Lung (tissue), 12 donors: ENCODE measurements around the gene GLRA1. TPM values are rescaled to one million over a fixed set of nuclear protein-coding genes. Genes with fewer than 3 reads are reported as not detected.
A peak's percentile ranks its signal among the peaks of the same experiment; 100 is the strongest.

ENCODE experiments used
- ATAC-seq: fragments of 200-7000 bp; cut with Tn5 transposase; one replicate; pipeline ENCODE4 v1.9.1; 2020; ENCODE audit warnings: moderate number of reproducible peaks; ENCODE audit not compliant: insufficient read depth, low FRiP score
- DNase-seq, 3 donors: peaks; one replicate each; pipeline ENCODE4 v3.0.0-alpha.2; 2013 to 2017
- H3K27ac ChIP-seq, 2 donors: one replicate each; pipeline ENCODE4 v1.5.1; 2013; ENCODE audit warnings: mild to moderate bottlenecking in 2 of 2, moderate library complexity in 2 of 2, control low read depth in 1 of 2, inconsistent platforms in 1 of 2, low read depth in 1 of 2, low read length in 1 of 2
- H3K27me3 ChIP-seq, 3 donors: one replicate each; pipeline ENCODE4 v1.5.1; 2013; ENCODE audit warnings: low read length in 2 of 3; ENCODE audit not compliant: control insufficient read depth in 3 of 3, insufficient read depth in 3 of 3
- H3K36me3 ChIP-seq, 4 donors: one replicate each; pipeline ENCODE4 v1.5.1; 2013; ENCODE audit warnings: low read length in 4 of 4, mild to moderate bottlenecking in 1 of 4, moderate library complexity in 1 of 4; ENCODE audit not compliant: control insufficient read depth in 4 of 4, insufficient read depth in 4 of 4
- H3K4me1 ChIP-seq, 5 donors: one replicate each; pipeline ENCODE4 v1.5.1; 2013; ENCODE audit warnings: low read length in 5 of 5, mild to moderate bottlenecking in 2 of 5, moderate library complexity in 1 of 5; ENCODE audit not compliant: control insufficient read depth in 5 of 5, insufficient read depth in 5 of 5
- H3K4me3 ChIP-seq: one replicate; pipeline ENCODE4 v1.5.1; 2013; ENCODE audit warnings: mild to moderate bottlenecking, control low read depth, moderate library complexity
- H3K9ac ChIP-seq, 2 donors: one replicate each; pipeline ENCODE4 v1.5.1; 2013; ENCODE audit warnings: low read length in 2 of 2, control low read depth in 1 of 2; ENCODE audit not compliant: insufficient read depth in 1 of 2
- H3K9me3 ChIP-seq, 4 donors: one replicate each; pipeline ENCODE4 v1.5.1; 2013; ENCODE audit warnings: low read length in 3 of 4, mild to moderate bottlenecking in 1 of 4, moderate library complexity in 1 of 4; ENCODE audit not compliant: control insufficient read depth in 4 of 4, insufficient read depth in 3 of 4
- WGBS, 2 donors: extraction: QIAGEN DNeasy Blood & Tissue Kit; methylation state at CpG; one replicate each; pipeline ENCODE4 v1.1.7; 2013; 5-methylcytosine and 5-hydroxymethylcytosine counted together
- polyA plus RNA-seq, 2 donors: library from polyadenylated mRNA; stranded (reverse); fragments of 200-250 nt; gene quantifications; one replicate each; pipeline ENCODE4 v1.2.1, GENCODE V29; 2013
- total RNA-seq, 2 donors: library from RNA; depleted of rRNA in 1 of 2; stranded (reverse); fragments of >200 nt in 1 of 2; gene quantifications; one replicate each; pipeline ENCODE4 v1.2.1, GENCODE V29; 2014 to 2021
- TF ChIP-seq, protein P1 (sequence below): IDR thresholded peaks from 2 replicates; pipeline ENCODE4 v1.5.1; 2012; ENCODE audit warnings: mild to moderate bottlenecking; ENCODE audit errors: control extremely low read depth, extremely low read depth
- donor health status: control.
- donor health status: control.
- donor health status: Bipolar disorder and iron deficiency.
- donor health status: healthy.
- donor health status: DM: yes; HTN: yes; CAD: no.

The GLRA1 gene
- total and polyA plus RNA-seq, 4 donors: not detected

GRCh38 chr5:151829370-151829769 is 95.3 kb downstream of the GLRA1 start:
- Histone ChIP-seq H3K27me3 (no peaks in the 10 kb centered on the region), H3K9ac (no peak overlapping the region), H3K9me3 (peaks cover 0 to 7% (median 0%) of the 10 kb centered on the region in 4 donors), H3K4me3 (no peak overlapping the region), H3K27ac (no peak overlapping the region), H3K36me3 (peaks cover 0 to 2% (median 0%) of the 10 kb centered on the region in 4 donors), H3K4me1 (peaks cover 0 to 5% (median 0%) of the 10 kb centered on the region in 5 donors)
- ATAC-seq (no peak), DNase-seq (no peak)
- 86 to 93% methylated on average over 1 of the region's 1 CpG for WGBS, 2 donors
- TF ChIP-seq, protein P1, sequence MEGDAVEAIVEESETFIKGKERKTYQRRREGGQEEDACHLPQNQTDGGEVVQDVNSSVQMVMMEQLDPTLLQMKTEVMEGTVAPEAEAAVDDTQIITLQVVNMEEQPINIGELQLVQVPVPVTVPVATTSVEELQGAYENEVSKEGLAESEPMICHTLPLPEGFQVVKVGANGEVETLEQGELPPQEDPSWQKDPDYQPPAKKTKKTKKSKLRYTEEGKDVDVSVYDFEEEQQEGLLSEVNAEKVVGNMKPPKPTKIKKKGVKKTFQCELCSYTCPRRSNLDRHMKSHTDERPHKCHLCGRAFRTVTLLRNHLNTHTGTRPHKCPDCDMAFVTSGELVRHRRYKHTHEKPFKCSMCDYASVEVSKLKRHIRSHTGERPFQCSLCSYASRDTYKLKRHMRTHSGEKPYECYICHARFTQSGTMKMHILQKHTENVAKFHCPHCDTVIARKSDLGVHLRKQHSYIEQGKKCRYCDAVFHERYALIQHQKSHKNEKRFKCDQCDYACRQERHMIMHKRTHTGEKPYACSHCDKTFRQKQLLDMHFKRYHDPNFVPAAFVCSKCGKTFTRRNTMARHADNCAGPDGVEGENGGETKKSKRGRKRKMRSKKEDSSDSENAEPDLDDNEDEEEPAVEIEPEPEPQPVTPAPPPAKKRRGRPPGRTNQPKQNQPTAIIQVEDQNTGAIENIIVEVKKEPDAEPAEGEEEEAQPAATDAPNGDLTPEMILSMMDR: no peak

GRCh38 chr5:151825445-151825844 is 99.2 kb downstream of the GLRA1 start:
- H3K36me3 ChIP-seq: peaks cover 0 to 3% (median under 1%) of the 10 kb centered on the region in 4 donors
- H3K9ac ChIP-seq: no peak overlapping the region
- 13 to 26% methylated on average over 1 of the region's 1 CpG for WGBS, 2 donors
- peak; percentile 53 for ATAC-seq
- peak; percentile 73 to 87 (median 83) for DNase-seq
- TF ChIP-seq, protein P1: peak; percentile 86
- H3K9me3 ChIP-seq: no peaks in the 10 kb centered on the region
- H3K27me3 ChIP-seq: no peaks in the 10 kb centered on the region
- H3K4me1 ChIP-seq: peaks cover 0 to 11% (median 0%) of the 10 kb centered on the region in 5 donors
- no peak overlapping the region for H3K4me3 ChIP-seq
- no peak overlapping the region for H3K27ac ChIP-seq

DNA sequence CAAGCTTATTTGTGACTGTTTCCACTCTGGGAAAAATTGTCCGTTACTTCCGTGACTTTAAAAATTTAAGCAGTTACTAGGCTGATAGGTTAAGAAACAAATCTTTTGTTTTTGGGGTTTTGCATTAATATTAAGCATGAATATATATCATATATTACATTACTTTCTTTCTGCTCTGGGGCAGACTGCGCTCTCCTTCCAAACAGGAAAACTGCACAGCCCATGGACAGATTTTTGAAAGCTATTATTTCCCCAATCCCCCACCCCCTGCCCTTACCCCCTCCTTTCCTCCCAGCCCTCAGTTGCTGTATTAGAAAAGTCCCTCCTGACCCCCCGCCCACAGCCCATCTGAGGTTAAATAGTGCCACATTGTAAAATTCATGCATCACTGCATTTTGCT is 102.5 kb downstream of the GLRA1 start:
- Histone ChIP-seq H3K27ac (no peak overlapping the region), H3K4me3 (no peak overlapping the region), H3K27me3 (no peaks in the 10 kb centered on the region), H3K4me1 (peaks cover 0 to 17% (median 0%) of the 10 kb centered on the region in 5 donors), H3K9me3 (no peaks in the 10 kb centered on the region), H3K36me3 (peaks cover 0 to 3% (median under 1%) of the 10 kb centered on the region in 4 donors), H3K9ac (no peak overlapping the region)
- no peak for ATAC-seq
- DNase-seq: no peak
- 94 to 95% methylated on average over 4 of the region's 4 CpGs for WGBS, 2 donors
- TF ChIP-seq, protein P1: no peak

- Histone ChIP-seq H3K27me3 (no peaks in the 10 kb centered on the region), H3K9ac (no peak overlapping the region), H3K4me3 (no peak overlapping the region), H3K36me3 (peaks cover 0 to 3% (median under 1%) of the 10 kb centered on the region in 4 donors), H3K9me3 (no peaks in the 10 kb centered on the region), H3K27ac (no peak overlapping the region), H3K4me1 (peaks cover 0 to 19% (median 2%) of the 10 kb centered on the region in 5 donors)
- DNase-seq (peak in 2 of 3 donors; percentile 22 to 32), ATAC-seq (no peak)
- WGBS, 2 donors: 84 to 89% methylated on average over 1 of the region's 1 CpG
- TF ChIP-seq, protein P1: no peak
Observed at GRCh38 chr5:151820903-151821302, 103.7 kb downstream of the GLRA1 start.
